ENCODE measurements around the gene KCP.

KCP gene

DNA sequence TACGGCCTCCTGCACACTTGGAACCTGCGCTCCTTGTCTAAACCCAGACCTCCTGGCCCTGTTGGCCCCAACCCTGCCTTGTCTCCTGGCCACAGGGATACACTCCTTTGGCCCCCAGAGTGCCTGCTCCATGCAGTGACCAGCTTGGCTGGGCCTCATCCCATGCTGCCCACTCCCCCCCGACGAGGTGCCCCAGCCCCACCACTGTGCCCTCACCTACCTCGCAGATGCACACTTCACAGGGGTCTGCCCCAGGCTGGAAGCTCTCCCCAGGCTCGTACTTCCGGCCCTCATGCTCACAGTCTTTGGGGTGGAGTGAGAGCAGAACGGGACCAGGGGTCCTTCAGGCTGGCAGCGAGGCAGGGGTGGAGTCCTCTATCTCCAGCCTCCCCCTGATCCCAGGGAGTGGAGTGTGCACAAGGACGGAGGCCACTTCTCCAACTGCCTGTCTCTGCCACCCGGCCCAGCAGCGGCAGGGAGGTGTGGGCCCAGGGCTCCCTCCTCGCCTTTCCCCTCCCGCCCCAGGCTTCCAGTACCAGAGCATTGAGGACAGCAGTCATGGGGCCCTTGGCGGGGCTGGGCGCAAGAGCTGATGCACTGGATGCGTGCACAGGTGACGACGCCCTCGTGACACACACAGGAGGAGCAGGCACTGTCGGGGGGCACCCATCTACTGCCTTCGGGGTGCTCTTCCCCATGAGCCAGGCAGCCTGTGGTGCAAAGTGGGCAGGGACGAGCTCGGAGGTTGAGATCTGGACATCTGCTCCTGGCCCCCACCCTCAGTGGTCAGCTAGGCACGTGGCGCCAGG lies 25.7 kb downstream of the KCP start:
- no peak for DNase-seq (ENCODE audit: extremely low read depth, low read depth)
- TF ChIP-seq, protein P1, sequence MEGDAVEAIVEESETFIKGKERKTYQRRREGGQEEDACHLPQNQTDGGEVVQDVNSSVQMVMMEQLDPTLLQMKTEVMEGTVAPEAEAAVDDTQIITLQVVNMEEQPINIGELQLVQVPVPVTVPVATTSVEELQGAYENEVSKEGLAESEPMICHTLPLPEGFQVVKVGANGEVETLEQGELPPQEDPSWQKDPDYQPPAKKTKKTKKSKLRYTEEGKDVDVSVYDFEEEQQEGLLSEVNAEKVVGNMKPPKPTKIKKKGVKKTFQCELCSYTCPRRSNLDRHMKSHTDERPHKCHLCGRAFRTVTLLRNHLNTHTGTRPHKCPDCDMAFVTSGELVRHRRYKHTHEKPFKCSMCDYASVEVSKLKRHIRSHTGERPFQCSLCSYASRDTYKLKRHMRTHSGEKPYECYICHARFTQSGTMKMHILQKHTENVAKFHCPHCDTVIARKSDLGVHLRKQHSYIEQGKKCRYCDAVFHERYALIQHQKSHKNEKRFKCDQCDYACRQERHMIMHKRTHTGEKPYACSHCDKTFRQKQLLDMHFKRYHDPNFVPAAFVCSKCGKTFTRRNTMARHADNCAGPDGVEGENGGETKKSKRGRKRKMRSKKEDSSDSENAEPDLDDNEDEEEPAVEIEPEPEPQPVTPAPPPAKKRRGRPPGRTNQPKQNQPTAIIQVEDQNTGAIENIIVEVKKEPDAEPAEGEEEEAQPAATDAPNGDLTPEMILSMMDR (IDR thresholded peaks at IDR 0.05; ENCODE audit: low read depth, low read length), result no peak

DNA sequence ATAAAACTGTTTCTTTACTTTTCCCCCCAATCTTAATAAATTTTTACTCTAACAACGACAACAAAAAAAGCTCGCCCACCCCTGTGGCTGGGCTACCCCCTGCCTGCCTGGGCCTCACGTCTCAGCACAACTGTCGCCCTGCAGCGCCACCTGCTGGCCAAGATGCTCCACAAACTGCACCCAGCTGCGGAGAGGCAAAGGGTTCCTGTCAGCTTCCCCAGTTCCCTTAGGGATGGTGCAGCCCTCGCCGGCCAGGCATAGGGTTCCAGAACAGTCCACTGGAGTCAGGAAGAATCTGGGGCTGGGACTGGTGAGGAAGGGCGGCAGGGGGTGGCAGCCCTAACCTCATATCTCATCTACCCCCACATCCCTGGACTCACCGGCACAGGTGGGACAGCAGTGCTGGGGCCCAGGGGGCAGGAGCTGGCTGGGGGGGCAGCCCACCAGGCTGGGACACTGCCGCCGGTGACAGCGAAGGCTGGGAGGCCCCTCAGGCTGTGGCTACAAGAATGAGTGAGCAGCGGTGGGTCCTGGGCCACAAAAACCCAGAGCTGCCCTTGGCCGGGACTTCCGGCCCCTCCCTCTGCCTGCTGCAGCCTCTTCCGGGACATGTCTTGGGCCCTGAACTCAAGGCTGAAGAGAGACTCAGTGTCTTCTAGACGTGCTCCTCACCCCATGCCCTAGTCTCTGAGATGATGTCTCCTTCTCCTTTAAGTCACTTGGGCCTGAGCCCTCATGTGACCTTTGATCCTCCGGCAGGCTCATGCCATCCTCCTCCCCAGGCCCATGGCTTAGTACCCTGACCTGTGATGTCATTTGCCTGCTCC lies 26.7 kb downstream of the KCP start:
- TF ChIP-seq, protein P1 (IDR thresholded peaks at IDR 0.05; ENCODE audit: low read depth, low read length), result peak; percentile 89
- DNase-seq (ENCODE audit: extremely low read depth, low read depth), result no peak

DNA sequence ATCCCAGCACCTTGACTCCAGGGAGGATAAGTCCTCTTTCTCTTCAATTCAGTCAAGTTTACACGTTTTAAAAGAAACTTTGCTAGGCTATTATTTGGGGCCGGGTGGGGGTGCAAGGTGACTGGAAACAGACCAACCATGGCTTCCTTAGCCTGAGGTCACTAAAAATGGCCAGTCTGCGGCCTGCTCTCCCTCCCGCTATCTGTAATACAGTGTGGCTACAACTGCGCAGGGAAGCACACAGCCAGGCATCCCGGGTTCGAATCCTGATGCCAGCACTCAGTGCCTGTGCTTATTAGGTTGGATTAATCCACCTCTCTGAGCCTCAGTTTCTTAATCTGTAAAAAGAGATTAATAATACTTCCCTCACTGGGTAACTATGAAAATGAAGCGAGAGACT lies 28.4 kb downstream of the KCP start:
- TF ChIP-seq, protein P1 (IDR thresholded peaks at IDR 0.05; ENCODE audit: low read depth, low read length), result no peak
- no peak for DNase-seq (ENCODE audit: extremely low read depth, low read depth)

DNA sequence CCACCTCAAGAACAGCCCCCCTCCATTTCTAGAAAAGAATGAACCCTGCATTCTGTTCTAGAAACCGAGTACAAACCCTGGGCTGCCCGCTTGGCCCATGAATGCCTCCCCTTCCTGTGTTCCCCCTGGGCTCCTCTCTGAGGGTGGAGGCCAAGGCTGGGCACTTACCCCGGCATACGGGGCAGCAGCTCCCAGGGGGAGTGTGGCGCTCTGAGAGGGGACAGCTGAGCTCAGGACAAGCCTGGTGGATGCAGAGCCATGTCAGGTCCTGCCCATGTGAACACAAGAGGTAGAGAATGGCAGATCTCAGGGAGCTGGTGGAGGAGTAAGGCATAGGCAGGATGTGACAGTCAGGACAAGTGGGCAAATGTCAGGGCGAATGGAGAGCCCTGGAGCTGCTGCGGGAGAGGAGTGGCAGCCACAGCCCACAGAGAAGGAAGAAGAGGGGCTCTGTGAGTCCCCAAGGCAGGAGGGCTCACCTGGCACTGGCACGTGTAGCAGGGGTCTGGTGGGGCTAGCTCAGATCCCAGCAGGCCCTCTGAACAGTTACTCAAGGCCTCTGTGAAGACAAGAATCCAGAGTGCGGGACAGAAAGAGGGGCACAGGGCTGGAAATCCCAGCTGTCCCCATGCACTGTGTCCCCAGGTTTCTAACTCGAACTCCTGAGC lies 28.9 kb downstream of the KCP start:
- TF ChIP-seq, protein P1 (IDR thresholded peaks at IDR 0.05; ENCODE audit: low read depth, low read length), result no peak
- no peak for DNase-seq (ENCODE audit: extremely low read depth, low read depth)

DNA sequence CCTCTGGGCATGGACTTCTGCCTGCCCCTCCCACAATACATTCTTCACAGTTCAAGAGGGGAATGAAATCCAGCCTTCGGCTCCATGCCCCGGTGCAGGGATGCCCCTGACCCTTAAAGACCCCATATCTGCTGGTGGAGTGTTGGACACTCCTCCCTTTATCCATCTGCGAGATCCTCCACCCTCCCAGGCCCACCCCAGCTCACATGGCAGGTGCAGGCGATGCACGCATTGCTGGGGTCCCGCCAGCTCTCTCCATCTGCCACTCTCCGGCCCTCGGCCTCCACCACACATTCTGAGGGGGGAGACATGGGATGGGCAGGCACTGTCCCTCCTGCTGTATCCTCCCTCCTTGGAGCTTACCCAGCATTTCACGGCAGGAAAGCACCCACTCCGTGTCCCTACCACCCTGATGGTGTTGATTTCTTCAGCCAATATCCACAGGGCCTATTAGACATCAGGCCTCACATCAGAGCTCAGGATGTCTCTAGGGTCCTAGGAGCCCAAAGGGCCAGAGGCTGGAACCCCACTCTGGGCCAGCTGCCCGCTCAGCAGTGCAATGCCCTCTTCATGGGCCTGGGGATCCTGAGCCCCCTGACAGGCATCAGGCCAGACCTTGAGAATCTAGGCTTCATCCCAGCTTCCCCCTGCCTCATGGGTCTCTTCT lies 29.6 kb downstream of the KCP start:
- TF ChIP-seq, protein P1 (IDR thresholded peaks at IDR 0.05; ENCODE audit: low read depth, low read length), result no peak
- DNase-seq (ENCODE audit: extremely low read depth, low read depth), result no peak

DNA sequence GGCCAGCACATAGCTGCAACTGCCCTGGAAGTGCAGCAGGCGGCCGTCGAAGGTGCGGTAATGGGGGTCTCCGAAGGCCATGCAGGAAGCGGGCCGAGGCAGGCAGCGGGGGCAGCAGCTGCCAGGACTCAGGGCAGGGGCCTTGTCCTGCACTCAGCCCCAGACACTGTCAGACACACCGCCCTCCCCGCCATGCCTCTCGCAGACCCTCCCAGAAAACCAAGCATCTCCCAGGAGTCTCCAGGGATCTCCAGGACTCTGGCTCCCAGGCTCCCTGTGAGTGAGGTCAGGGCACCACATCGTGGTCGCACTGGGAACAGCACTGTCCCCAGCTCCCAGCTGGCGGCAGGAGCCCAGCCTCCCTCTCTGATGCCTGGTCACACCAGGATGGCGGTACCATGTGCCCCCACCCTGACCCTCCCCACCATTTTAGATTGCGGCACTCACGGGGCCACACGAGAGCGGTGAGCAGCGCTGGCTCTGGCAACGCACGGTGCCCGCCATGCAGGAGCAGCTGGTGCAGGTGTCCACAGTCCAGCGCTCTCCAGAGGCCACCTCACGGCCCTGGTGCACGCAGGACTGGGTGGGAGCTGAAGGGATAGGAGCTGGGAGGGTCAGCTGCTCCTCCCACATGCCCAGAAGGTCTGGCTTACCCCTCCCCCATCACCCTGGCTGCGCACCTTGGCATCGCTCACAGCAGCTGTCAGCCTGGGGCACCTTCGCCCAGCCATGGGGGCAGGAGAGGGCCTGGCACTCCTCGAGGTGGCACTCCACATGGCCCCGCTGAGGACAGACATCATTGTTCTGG lies 30.4 kb downstream of the KCP start:
- DNase-seq (ENCODE audit: extremely low read depth, low read depth), result no peak
- TF ChIP-seq, protein P1 (IDR thresholded peaks at IDR 0.05; ENCODE audit: low read depth, low read length), result peak; percentile 72
